Pulmonary artery endothelial cell (primary cell): ENCODE results near the gene NKG7. TPM values are rescaled to one million over a fixed set of nuclear protein-coding genes. Genes with fewer than 3 reads are reported as not detected.

ENCODE experiments used
- DNase-seq: peaks from one replicate; pipeline ENCODE4 v3.0.0-alpha.2; 2011; ENCODE audit warnings: low read depth, low spot score
- total RNA-seq: library from RNA; depleted of rRNA; stranded (reverse); fragments of >200 nt; gene quantifications from 2 replicates; pipeline ENCODE4 v1.2.3, GENCODE V29; 2014

Gene NKG7
- total RNA-seq, 1 donor from 2014 or later: not detected

DNA sequence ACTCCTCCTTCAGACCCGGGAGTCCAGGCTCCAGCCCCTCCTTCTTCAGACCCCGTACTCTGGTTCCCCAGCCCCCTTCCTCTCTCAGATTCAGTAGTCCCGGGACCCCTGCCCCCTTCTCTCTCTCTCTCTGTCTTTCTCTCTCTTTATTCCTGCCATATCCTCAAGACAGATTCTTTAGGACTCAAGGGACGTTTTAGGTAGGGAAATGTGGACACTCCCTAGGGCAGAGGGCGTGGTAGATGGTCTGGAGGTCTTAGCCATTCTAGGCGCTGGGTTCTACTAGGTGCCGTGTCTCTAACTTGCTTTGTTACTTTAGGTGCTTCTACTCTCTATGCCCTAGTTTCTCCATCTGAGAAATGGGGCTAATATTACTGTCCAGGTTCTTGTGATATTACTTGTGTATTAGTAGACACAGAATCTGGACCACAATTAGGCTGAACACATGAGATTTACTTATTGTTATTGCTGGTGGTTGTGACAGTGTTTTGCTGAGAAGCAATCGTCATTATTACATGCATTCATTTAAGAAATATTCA, 18.7 kb upstream of the NKG7 start:
- no peak for DNase-seq

DNA sequence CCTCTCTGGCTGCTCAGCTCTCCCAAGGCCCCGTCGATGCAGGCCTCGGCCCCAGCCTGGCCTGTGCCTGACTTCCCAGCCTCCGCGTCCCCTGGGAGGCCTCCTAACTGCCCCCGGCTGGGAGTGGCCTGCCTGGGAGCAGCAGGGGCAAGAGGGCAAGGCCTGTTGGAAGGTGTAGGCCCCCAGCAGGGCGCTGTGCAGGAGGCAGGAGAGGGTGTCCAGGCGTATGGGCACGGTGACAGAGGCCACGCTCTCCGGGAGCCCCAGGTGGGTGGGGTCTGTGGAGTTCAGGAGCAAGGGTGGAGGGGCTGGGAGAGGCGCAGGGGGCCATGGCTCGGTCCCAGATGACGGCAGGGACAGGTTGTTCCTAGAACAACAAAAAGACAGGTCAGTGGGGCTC, 16.7 kb upstream of the NKG7 start:
- DNase-seq: no peak

DNA sequence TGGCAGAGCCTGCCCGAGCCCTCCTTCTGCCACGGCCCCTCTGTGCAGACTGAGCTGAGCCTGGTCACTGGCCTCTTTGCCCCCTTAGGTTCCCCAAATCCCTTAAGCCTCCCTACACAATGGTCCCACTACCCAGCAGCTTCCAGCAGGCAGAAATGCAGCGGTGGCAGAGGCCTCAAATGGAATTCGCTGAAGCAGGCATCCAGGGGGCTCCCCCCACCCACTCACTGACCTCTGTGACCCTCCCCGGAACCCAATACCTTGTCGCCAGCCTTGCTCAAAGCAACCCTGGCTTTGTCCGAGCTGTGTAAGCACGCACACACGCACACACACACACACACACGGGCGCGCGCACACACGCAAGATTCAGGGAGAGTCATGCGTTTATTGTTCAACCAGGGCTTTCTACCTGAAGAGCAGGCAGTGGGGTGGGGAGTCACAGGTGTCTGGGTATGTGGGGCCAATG, 15.5 kb upstream of the NKG7 start, which contains the start of gene LIM2:
LIM2 (minus strand) TSS at position 51 of the 466 bp plus-strand sequence. CDS start 531 bp downstream, outside the sequence.
- DNase-seq: no peak

DNA sequence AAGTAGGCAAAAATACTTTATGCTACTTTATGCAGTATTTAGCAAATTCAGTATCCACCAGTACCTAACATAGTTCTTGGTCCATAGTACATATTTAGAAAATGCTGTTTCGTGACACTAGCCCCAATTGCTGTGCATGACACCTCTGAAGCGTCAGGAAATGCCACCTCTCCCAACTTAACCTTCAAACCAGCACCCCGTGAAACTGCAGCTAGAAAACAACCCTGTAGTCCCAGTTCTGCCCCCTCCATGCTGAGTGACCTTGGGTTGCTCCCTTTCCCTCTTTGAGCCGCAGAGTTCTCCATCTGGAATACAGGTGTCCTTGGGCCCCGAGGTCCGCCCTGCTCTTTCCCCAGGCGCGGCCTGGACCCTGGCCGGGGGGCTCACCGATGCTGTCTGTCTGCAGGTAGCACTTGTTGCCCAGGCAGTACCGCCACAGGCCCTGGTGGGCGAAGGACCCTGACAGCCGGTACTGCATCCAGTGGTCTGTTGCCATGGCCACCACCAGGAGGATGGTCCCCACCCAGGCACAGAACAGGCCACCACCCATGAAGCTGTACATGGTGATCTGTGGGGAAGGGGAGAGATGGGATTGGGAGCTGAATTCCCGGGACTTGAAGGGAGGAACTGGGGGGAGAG, 14.5 kb upstream of the NKG7 start:
- no peak for DNase-seq

DNA sequence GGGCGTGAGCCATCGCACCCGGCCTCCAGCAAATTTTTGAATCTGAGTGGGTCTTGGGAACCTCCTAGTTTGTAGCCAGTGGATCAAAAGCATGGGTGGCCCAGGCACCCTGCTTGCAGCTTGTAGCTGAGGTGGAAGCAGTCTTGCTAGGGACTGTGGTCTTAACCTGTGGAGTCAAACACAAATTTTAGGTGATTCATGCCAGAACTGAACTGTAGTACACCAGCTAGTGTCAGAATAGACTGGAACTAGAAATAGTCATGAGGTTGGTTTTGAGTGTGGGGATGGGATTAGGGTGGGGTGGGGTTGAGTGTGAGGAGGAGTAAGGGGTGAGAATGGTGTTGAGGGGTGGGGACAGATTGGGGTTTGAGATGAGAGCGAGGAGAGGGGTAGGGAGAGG, 9.6 kb upstream of the NKG7 start:
- no peak for DNase-seq

DNA sequence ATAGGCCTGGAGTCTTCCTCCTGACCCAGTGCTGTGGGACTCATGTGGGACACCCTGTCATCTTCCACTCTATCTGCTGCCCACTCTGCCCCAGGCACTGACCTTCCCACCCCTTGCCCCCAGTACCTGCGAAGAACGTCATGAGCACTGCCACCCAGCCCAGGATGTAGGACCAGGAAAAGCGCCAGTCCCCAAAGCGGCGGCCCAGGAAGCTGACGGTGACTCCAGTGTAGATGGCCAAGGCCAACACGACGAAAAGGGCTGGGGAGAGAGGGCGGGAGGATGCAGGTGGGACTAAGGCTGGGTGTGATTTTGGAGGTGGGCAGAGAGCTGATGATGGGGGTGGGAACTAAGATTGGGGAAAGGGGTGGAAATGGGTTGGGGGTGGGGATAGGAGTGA, 7.9 kb upstream of the NKG7 start:
- DNase-seq: no peak

DNA sequence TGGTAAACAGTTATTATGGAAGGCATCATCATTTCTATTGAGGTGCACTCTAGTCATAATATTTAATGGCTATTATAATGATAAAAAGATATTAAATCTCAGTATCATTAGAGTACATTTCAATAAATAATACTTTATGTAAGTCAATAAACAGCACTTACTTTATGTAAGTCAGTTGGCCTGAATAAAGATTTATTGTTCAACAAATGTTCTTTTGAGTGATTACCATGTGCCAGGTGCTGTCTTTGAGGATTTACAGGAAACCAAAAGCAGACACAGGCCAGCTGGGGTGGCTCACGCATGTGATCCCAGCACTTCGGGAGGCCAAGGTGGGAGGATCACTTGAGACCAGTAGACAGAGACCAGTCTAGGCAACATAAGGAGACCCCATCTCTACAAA, 5.0 kb upstream of the NKG7 start:
- DNase-seq: no peak

DNA sequence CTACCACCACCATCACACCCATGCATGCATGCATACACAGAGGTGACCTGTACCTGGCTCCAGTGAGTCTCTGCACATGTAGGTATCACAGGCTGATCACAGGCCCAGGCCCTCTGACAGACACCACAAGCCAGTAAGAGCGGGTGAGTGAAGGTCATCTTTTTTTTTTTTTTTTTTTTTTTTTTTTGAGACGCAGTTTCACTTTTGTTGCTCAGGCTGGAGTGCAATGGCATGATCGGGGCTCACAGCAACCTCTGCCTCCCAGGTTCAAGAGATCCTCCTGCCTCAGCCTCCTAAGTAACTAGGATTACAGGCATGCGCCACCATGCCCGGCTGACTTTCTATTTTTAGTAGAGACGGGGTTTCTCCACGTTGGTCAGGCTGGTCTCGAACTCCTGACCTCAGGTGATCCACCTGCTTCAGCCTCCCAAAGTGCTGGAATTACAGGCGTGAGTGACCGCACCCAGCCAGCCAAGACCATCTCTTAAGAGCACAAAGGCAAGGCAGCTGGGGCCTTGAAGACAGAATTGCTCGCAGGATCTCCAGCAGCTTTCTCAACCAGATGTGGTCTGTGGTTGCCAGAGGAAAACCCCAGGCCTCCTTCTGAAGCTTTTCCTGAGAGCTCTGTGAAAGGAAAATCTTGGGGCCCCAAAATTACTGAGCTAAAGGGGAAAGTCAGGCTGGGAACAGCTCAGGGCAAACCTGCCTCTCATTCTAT, 3.2 kb upstream of the NKG7 start:
- DNase-seq: no peak

DNA sequence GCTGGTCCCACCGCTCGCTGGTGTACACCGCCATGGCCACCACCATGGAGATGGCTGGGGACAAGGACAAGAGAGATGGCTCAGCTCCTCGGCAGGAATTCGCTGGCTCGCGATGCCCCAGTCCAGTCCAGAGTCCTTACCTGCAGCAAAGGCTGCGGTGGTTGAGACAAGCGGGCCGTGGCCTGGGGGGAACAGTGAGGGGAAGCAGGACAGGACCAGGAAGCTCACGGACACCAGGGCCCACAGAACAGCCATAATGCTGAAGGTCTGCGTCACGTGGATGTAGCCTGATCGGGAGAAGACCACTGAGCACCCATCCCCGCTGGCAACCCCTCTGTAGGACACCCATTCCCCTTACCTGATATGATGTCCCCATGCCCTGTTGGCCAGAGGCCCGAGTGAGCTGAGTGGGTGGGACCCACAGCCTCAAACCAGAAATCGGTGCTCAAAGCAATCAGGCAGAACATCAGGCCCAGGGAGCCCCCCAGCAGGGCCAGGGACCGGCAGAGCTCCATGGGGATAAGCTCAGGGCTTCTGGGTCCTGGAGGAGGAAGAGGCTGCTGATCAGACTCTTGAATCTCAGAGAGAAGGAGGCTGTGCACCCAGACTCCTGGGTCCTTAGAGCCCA, 319 bp downstream of the NKG7 start:
- DNase-seq: no peak

DNA sequence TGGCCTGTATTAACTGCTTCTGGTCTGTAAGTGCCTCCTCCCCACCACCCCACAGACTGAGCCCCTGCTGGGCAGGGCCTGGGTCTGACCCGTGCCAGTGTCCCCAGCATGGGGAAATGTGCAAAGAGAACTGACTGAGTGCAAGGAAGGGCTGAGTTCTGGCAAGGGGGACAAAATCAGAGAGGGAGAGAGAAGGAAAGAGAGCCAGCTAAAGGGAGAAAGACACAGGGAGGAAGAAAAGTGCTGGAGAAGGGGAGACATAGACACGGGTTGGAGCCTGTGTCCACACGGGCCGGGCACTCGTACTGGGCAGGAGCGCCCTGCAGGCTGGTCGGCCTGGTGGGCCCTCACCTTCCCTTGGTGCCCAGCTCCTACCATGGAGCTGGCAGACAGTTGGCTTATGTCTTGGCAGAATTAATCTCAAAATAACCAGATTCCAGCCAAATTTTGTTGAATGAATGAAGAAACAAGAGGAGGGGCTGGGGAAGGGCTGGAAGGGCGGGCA, 1.2 kb downstream of the NKG7 start:
- no peak for DNase-seq

DNA sequence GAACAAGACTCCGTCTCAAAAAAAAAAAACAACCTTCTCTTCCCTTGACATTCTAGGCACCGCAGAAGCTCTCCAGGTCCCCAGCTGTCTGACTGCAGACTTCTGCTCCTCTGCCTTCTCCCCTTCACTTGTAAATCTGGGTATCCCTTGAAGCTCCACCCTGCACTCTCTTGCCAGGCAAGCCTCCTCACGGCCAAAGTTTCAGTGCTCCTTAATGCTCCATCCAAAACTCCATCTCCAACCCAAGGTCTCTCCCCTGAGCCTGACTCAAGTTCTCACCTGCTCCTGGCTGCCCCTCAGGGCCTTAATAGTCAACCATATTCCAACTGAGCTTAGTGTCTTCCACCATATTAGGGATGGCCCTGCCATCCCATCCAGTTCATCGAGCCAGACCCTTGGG, 2.2 kb downstream of the NKG7 start:
- no peak for DNase-seq

DNA sequence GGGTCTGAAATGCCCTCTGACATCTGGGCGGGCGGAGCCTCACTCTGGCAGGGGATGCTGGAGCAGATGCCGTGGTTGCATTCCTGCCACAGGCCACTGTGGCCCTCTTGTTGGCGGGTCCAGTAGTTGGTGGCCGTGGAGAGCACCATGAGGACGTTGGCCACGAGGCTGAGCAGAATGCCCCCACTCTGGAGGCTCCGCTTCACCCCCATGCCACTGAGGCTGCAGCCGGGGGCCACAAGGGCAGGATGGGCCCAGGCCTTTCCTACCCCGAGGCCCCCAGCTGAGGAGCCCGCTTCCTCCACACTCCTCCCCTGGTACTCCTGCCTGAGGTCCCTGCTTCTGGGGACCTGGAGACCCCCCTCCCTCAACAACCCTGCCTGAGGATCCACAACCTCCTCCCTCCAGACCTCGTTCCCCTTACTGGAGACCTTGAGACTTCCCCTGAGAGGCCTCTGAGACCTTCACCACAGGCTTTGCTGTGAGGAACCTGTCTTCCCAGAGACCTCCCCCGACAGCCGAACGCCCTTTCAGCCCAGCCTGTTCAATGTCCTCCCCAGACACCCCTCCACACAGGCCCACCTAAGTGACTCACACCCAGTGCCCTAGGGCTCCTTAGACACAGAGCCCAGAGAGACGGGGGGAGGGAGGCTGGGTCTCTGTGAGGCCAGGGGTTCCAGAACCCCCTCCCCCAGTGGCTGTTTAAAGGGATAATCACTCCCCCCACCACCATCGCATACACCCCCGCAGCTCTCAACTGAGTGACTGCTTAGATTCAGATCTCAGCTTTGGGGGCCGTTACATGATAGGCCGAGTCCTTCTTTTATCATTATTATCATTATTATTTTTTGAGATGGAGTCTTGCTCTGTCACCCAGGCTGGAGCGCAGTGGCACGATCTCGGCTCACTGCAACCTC, 3.8 kb downstream of the NKG7 start, which contains the start of gene CLDND2:
CLDND2 (minus strand) TSS at position 638 of the 917 bp plus-strand sequence; CDS start at position 212, 426 bp downstream.
- DNase-seq: no peak

DNA sequence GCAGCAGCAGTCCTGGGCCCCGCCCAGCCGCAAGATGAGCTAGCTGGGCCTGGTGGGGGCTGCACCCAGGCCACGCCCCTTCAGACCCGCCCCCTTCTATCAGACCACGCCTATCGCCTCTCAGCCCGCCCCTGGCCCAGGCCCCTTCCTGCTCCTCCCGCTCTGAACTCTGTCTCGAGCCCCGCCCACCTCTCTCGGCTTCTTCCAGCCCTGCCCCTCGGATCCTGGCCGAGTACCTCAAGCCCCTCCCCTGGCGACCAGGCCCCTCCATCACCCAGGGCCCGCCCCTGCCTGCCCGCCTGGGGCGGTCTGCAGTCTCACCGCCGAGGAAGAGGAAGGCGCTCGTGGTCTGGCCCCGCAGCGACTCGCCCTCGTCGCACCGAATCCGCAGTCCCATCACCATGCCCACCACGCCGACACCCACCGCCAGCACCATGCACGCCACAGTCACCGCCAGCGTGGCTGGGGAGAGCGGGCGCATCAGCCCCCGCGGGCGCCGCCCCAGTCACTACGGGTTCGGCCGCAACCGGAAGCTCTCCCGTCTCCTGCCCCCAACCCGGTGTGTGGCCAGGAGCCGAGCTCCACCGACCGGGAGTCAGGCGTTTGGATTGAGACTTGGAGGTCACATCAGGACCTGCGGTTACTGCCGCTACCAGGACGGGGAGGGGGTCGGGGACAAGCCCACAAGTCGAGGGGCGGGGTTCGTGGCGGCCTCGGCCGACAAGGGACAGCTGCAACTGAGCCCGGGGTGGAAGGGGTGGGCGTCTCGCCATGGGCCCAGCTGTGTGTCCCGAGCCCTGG, 4.7 kb downstream of the NKG7 start:
- peak; percentile 93 for DNase-seq

DNA sequence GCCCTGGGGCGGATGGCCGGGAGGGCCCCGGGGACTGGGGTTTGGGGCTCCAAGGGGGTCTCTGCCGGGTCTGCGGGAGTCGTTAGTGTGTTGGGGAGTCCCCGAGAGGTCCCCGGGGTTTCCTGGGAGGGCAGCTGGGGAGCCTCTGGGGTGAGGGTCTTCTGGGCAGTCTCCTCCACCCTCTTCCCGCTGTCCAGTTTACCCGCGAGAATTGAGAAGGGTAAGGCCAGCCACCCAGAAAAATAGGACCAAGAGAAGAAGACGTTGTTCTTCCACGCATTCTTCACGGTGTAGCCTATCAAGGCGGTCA, 5.2 kb downstream of the NKG7 start:
- no peak for DNase-seq

DNA sequence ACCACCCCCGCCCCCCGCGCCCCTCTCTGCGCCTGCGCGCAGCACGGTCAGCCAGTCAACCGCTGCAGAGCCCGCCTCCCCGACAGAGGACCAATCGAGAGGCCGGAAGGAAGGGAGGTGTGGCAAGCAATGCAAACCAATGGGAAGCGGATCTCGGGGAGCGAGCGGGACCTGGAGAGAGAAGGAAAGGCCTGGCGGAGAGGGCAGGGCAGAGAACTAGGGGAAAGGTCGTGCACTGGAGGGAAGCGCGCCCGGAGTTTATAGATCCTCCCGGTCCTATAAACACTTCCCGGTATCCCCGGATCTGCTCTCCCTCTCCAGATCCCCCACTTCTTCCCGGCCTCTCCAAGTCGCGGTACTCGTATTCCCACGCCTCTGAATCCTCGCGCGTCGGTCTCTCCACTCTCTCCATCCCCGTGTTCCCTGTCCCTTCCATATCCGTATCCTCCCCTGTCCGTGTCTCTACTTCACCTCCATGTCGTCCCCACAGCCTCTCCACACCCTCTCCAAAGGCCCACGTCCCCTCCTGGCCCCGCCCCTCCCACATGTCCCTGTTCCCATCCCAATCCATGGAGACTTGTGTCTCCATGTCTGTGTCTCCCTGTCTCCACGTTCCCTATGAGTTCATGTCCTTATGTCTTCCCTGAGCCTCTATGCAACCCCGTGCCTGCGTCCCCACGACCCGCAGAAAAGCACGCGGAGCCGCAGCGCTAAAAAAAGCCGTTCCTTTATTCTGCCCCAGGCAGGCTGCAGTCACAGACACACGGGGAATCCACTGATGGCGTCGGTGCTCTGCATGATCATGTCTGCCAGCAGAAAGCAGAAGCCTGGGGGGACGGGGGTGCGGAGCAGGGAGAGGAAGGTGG, 5.8 kb downstream of the NKG7 start:
- peak; percentile 93 for DNase-seq

DNA sequence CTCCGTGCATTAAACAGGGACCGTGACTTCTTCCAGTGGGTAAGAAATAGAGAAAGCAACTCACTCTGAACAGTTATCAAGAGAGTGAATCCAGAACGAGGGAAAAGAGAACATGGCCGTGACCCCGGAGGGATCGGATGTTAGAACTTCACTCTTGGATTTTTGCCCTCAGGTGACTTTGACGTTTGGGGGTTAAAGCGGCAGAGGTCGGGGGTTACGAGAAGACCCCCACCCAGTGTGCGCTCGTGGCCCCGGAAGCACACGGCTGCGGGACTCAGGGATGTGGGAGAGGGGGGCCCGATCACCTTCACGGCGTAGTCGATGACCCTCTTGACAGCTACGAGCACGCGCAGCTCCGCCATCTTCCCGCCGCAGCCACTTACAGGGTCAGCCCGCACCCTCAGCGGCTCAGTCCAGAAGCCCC, 6.5 kb downstream of the NKG7 start, which contains the start of gene ETFB:
ETFB (minus strand) TSS at position 424 of the 424 bp plus-strand sequence; CDS start at position 362, 62 bp downstream.
- no peak for DNase-seq

DNA sequence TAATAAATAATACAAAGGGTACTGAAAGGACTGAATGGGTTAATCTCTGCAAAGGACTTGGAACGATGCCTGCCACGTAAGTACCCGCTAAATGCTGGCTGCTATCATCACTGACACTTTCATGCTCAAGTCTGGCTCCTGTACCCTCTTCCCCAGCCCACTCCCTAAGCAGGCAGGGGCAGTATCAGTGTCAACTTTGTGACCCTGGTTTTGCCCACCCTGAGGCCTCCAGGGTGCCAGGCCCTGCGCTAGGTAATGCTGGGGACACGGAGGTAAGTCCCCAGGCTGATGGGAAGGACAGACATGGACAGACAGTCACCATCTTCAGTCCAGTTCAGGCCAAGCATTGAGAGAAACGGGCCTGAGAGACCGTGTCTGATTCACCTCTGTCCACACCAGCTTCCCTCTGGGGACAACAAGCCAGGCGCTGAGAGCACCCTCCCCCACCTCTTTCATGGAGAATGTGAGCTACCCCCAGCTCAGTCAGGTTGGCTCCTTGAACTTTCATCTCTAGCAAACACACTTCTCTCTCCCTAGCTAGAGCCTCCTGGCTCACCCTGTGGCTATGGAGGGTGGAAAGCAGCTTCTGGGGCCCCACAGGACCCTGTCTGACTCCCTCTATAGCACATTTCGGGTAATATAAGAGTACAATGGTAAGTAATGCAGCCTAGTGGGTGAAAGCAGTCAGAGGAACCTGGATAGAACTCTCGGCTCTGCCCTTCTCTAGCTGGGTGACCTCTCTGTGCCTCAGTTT, 7.1 kb downstream of the NKG7 start:
- DNase-seq: no peak
